Umbilical cord (tissue), 2 donors: Measurements from ENCODE around the gene ACVR1C. TPM values are rescaled to one million over a fixed set of nuclear protein-coding genes. Genes with fewer than 3 reads are reported as not detected.

Experiments used
- DNase-seq: peaks from one replicate; pipeline ENCODE4 v3.0.0-alpha.2; 2015; ENCODE audit warnings: low spot score
- total RNA-seq: library from RNA; depleted of rRNA; stranded (reverse); fragments of >200 nt; gene quantifications from one replicate; pipeline ENCODE4 v1.2.3, GENCODE V29; 2014; ENCODE audit warnings: low replicate concordance; ENCODE audit not compliant: insufficient read depth

ACVR1C gene
- total RNA-seq: 2.4 TPM

DNA sequence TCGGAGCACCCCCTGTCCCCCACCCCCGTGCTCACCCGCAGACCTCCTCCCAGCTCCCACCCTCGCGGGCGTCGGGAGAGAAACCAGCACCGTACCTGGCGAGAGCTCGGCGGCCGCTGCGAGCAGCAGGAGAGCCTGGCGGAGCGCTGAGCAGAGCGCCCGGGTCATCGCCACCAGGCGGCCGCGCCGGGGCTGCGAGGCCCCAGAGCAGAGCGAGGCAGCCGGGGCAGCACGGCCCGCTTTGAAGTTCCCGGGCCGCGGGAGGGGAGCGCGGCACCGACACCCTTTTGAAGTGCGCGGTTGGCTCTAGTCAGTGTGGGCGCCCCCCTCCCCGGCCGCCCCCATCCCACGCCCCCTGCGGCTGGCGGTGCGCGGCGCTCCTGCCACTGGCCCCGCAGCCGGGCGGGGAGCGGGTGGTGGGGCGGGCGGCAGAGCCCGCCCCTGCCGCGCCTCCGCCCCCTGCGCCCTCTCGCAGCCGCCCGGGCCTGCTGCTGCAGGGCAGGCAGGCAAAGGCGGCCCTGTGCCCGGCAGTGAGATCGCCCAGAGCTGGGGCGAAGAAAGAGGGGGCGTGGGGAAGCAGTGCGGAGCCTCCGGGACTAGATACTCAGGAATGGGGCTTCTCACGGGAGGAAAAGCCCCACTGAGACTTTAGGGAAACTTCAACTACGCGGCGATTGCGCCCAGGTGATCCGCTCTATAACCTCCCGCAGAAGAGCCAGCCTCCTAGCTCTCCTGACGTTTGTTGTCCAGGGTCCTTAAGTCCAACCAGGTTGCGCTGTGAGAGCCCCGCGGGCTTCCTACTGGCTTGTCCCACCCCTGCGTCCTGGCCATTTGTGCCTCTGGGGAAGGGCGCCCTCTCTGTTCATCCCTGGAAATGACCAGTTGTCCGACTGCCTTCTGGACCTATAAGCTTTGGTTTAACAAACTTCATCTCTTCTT, at the start of gene ACVR1C:
Gene ACVR1C, minus strand, starts transcription at position 388 of the 939 bp plus-strand sequence. Its CDS starts 220 bp downstream, at position 168.
- DNase-seq: peak; percentile 26

DNA sequence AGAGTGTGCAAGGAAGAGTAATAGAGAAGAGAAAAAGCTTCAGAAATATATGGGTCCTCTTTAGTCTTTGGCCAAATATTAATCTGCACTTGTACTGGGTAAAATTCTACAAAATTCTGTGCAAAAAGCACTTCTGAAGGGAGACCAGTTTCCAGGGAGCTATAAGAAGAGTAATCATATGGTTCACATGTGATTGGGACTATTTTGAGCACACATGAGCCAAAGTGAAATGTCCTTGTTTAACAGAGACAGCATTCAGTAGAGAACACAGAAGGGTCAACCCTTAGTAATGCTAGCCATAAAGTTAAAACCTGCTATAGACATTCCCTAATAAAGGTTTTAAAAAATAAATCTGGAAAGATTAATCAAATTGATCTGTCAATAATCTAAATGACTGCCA, 49.3 kb upstream of the ACVR1C start:
- no peak for DNase-seq

DNA sequence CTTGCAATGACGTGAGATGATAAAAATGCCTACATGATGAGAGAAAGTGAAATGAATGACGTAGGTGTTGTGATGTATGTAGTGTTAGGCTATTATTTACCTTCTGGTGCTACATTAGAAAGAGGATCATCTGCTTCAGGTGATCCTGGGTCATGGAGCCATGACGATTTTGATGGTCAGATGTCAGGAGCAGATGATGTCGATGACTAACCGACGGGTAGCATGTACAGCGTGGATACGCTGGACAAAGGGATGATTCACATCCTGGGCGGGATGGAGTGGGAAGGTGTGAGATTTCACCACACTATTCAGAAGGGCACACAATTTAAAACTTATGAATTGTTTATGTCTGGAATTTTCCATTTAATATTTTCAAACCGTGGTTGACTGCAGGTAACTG, 43.5 kb upstream of the ACVR1C start:
- DNase-seq: no peak

DNA sequence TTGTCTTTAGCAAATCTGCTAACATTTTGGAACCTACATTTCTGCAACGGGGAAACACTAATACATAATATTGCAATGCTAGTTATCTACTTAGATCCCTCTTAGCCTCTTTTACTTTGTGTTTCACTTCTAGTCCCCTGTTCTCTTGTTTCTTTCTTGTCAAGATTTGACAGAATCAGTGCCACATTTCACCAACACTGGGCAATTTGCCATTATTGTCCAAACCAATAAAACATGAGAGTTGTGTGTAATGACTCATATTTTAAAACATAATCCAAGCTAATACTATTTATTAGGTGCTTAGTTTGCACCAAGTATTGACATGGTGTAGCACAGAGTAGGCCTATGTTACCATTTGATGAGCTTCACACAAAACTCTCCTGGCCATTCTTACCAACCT, 33.7 kb upstream of the ACVR1C start:
- DNase-seq: no peak

DNA sequence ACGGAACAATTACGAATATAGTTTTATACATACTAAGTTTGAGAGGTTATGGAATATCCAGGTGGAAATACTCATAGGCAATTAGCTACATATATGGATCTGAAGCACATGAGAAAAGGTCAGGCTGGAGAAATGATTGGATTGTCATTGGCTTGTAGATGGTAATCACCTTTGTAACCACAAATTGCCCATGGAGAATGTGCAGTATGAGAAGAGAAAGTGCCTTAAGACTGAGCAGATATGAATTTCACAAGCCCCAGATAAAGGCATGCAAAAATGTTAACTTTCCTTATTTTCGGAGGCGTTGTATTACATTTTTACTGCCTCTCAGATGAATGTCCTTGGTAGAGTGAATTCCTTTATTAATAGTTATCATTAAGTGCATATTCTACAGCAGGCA, 33.1 kb upstream of the ACVR1C start:
- no peak for DNase-seq

DNA sequence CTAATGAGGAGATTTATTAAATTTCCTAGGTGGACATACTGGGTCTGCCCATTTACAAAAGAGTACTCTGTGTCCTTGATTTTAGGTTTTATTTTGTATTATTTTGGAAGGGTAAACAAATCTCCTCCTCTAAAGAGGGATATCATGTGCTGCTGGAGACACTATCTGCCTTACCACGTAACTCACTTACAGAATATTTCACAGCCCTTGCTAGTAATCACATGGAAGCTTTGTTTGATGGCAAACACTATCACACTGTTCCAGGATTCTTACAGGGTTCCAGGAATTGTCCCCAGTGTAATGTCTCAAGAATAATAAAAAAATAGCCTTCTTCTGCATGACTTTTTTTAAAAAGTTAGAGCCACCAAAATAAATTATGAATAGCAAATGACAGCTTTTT, 29.2 kb upstream of the ACVR1C start:
- DNase-seq: no peak

DNA sequence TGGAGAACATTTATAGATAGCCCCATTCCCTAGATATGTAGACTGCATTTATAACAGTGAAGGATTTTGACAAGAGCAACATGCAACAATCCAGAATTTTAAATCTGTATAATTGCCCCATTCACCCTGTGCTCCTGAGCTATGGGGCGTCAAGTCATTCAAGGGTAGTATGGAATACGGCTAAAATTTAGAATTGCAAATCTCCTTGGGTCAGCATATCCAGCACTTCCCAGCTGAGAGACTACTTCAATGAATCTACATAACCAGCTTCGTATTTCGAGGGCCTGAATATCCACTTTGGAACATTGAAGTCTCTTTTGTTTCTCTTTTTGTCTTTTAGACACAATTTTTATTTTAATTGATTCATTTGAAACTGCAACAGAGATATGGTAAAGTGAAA, 28.4 kb upstream of the ACVR1C start:
- no peak for DNase-seq

DNA sequence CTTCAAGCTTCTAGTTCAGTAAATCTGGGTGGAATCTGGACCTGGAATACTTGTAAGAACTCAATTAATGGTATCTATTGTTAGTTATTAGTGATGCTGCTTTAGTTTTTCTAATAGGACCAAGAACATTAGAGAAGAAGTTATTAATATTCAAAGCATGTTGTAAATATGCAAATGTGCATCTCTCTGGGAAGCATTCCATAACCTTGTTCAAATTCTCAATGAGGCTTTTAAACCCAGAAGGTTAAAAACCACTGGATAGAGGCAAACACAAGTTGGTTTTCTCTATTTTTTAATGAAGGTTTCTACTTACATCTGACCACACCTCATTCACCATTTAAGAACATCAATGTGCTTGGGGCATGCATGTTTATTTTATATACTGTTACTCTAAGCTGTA, 16.1 kb upstream of the ACVR1C start:
- no peak for DNase-seq

DNA sequence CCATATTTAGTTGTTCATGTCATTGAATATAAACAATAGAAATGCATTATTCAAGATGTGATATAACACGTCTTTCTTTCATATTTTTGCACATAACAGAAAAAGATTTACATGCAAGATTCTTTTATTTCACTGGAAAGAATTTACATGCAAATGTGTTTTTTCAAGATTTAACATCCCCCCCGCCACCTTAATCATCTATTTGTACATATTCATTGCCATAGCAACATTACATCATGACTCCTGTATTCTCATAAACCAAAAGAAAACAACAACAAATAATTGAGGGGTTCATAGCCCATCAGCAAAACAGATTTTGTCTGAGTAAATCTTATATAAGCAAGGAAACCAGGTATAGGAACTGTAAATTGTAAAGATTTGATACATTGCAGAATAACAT, 3.2 kb upstream of the ACVR1C start:
- no peak for DNase-seq

DNA sequence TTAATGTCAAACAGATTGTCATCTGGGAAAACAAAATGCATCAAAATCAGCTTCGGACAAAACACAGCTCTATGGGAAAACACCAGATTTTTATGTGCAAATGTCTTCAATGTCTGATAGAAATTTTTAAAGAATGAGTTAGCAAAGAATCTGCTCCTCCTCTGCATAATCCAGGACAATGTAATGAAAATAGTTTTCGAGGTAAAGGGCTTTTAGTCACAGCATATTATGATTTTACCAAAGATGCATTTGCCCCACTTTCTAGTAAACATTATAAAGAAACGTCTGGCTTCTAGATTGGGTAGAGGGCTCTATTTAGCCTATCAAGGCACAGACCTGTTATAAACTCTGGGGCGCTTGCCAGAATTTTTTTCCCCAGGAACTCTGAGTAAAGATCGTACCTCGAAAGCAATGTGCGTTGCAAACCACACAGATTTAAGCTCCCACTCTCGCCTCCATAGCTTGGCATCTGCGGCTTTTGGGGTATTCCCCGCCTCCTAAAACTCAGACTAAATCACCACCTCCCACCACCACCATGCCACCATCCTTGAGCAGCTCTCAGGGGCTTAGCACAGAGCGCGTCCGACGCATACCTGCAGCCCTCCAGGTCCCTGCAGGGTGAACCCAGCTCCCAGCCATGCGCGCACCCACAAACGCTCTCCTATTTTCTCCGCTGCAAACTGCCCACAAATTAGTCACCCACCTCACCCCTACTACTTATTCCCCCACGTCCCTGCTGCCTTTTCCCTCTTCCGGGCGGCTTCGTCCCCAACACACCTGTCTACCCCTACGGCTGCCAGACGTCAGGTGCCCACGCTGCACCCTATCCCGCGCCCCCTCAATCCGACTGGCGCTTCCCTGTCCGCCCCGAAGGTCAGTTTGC, 829 bp downstream of the ACVR1C start:
- DNase-seq: no peak

DNA sequence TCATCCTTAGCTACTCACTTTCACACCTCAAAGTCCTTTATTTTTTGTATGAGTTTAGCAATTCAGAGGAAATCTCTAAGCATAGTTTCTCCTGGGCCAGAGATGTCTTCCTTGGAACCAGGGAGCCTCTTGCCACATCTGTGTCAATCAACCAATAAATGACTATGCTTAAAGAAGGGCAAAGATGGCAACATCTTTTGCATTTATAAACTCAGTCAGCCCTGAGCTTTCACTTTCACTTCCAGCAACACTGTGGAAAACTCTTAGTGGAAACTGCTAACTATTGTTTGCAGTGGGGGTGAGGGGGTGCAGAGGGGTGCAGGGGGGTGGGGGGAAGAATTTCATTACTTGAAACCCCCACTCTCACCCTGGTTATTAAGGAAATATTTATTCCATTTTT, 3.4 kb downstream of the ACVR1C start:
- no peak for DNase-seq

DNA sequence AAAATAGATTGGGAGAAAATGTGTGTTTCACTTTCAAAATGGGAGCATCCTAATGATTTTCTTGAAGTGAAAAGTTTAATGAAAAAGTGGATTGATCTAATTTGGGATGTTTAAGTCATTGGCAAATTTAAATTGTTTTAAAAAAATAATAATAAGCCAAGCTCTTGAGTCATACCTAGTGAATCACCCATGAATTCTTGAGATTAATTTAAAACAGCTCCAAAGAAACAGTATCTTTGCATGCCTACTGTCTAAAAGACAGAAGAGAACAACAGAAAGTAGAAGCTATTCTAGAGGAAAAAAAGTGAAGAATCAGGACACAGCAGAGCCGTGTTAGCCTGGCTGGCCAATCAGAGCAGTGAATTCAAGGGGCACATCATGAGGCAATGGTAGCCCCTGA, 7.7 kb downstream of the ACVR1C start:
- no peak for DNase-seq

DNA sequence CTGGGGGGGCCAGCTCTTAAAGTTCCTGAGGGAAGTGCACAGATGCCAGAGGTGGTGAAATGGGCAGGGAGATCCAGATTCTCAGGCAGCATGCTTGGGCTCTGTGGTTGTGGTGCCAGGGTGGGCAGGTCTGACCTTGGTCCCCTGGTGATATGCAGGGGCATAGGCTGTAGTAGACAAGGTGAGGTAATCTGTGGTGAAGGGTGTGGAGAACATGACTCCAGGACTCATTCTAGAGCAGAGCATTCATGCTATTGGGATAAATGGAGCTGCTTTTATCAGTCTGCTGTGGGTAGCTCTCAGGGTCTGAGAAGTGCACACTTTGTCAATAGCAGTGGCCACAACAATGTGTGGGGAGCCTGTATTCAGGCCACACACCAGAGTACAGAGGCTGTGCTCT, 16.9 kb downstream of the ACVR1C start:
- no peak for DNase-seq

DNA sequence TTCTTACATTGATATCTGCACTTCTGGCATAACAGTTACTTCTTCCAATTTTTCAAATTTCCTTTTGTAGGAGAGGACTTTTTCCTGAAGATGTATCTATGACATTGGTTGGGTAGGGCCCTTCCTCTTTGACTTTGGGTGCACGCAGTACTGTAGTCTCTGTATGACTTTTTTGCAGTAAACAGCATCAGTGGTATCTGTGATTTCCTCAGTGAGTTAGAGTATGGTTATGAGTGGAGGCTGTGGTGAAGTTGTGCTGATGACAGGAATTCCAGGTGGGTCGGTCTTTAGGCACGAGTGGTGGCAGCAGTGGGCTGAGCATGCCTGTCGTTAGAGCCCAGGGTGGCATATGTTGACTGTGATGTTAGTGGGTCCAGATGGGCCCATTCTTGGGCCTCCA, 17.6 kb downstream of the ACVR1C start:
- no peak for DNase-seq

DNA sequence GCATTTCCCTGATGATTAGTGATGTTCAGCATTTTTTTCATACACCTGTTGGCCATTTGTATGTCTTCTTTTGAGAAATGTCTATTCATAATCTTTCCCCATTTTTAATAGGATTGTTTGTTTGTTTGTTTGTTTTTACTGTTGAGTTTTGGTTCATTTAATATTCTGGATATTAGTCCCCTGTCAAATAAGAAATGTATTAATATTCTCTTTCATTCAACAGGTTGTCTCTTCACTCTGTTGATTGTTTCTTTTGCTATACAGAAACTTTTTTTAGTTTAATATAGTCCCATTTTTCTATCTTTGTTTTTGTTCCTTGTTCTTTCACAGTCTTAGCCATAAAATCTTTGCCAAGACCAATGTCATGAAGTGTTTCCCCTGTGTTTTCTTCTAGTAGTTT, 22.1 kb downstream of the ACVR1C start:
- no peak for DNase-seq

DNA sequence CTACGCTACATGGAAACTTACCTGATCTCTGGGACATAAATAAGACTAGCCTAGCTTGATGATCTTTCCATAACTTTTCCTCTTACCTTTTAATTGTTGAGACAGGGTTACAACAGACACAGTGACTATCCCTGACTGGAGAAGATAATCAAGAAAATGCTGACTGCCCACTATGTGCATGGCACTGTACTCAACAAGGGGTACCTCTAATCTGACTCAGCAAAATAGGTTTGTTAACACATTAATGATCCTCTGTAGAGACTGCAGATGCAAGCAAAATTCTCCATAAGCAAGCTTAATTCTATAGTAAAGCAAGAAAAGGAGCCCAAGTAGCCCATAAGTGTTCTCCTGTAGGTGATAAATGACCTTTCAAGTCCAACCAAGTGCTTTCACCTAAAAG, 25.5 kb downstream of the ACVR1C start:
- no peak for DNase-seq

DNA sequence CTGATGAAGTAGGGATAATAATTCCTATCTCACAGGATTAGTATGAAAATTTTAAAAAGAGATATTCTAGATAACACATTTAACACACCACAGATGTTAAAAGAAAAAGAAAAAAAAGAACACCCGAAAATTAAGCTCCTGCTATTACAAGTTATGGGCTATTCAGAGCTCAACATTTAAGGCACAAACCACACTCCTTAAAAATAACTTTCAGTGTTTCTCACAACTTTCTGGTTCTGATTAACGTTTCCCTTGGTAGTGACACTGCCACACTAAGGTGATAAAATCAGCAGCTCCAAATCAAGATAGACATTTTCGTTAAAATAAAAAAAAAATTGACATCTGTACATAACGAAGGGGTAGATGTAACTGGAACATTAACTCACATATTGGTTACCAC, 26.9 kb downstream of the ACVR1C start:
- DNase-seq: no peak

DNA sequence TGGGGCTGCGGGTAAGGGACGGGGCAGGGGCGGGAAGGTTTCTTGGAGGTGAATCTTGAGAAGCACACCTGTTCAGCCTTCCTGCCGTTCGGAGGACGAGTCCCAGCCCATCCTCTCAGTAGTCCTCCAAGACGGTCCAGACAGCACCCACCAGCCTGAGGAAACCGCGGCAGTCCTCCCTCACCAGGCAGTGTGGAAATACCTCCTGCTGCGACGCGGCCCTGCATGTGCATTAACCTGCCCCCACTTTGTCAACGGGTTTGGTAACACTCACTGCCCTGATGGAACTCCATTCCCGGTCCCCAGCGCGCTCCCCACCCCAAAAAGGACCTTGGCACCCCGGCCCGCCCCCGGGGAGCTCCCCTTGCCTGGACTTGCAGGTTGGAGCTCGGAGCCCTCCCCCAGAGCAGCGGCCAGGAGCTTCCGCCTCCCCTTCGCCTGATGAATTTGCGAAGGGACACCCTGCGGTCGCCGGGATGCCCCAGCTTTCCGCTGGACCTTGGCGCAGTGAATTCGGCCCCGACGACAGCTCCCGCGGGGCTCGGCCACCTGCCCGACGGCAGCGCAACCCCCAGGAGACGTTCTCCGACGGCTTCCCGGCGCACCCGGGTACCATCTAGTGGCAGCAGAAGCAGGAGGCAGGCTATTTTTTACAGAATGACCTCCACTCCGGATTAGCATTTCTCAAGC, 31.5 kb downstream of the ACVR1C start:
- DNase-seq: no peak

DNA sequence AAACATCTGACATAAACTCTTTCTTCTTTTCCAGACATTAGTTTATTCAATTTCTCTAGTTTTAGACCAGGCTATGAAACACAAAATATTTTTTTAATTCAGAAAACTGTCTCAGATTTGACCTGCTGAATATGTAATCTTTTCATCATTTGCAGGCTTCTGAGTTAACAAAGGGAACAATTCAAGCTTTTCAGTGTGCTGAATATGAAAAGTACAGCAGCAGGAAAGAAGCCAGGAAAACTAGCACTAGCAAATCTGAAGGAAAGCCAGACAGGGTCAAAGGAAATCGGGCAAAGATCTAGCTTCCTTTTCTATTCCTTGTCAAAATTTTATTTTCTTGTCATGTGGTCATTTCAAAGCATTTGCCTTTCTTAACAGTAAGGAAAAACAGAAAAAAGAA, 35.3 kb downstream of the ACVR1C start:
- no peak for DNase-seq

DNA sequence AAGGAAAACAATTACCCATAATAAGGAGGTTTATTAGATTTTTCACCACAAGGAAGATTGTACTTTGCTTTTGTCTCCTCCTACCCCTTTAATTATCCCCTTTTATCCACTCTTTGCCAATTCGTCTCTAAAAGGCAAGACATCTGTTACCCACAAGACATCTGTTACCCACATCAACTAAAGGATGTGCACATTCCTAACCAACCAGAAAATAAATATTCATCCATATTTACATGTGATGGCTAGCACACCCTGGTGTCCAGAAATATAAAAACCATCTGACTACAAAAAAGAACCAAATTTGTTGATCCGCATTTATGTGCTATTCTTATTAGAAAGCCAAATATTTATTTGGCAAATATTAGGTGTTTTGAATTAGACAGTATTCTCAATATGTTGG, 35.7 kb downstream of the ACVR1C start:
- no peak for DNase-seq

DNA sequence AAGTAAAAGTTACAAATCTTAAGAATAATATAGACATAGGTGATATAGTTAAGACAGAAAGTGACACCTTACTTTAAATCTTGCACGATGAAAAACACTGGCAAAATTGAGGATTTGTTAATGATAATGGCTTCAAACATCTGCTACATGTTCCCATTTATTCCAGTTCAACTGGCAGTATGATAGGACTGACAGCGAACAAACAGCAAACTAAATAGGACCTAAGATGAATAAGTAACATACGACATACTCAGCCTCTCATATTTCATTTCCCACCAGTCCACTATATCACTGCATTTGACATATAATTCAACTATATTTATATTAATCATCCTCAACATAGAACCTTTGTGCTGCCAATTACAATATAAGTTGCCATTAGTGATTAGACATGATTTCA, 36.3 kb downstream of the ACVR1C start:
- no peak for DNase-seq

DNA sequence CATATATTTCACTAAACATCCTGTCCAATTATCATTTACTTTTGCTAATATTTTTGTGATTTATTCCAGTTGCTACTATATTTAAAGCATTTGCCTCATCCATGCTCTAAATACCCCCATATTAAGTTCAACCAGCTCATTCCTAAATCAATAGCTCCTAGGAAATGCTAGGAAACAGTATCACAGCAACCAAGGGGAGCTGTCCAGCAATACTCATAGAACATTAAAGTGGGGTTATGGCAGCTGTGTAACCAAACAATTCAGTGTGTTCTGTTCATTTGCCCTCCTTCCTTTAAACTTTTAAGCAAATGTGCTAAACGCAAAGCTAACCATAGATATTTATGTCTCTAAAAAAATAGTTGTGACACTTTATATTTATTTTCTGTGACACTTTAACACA, 41.1 kb downstream of the ACVR1C start:
- no peak for DNase-seq
